Testis (tissue), 3 donors: ENCODE results near the gene CEP85. TPM values are rescaled to one million over a fixed set of nuclear protein-coding genes. Genes with fewer than 3 reads are reported as not detected.
A peak's percentile ranks its signal among the peaks of the same experiment; 100 is the strongest.

Source experiments
- DNase-seq: peaks from one replicate; pipeline ENCODE4 v3.0.0-alpha.2; 2019
- H3K27ac ChIP-seq, 2 donors: fragments of 200-600 bp; sonication (generic); one replicate each; pipeline ENCODE4 v1.5.1; 2019
- H3K27me3 ChIP-seq: fragments of 200-600 bp; sonication (generic); one replicate; pipeline ENCODE4 v1.5.1; 2019
- H3K36me3 ChIP-seq: fragments of 200-600 bp; sonication (generic); one replicate; pipeline ENCODE4 v1.5.1; 2017; ENCODE audit warnings: low read depth; ENCODE audit errors: missing control alignments
- H3K4me1 ChIP-seq: fragments of 200-600 bp; sonication (generic); one replicate; pipeline ENCODE4 v1.5.1; 2019
- H3K4me3 ChIP-seq, 2 donors: fragments of 200-600 bp; sonication (generic); one replicate each; pipeline ENCODE4 v1.5.1; 2017 to 2019
- H3K9me3 ChIP-seq: fragments of 200-600 bp; sonication (generic); one replicate; pipeline ENCODE4 v1.5.1; 2017
- POLR2A ChIP-seq: fragments of 450-650 bp; IDR thresholded peaks from one replicate; pipeline ENCODE4 v1.6.1; 2017; ENCODE audit warnings: antibody characterized with exemption, mild to moderate bottlenecking, moderate library complexity
- WGBS, 2 donors: methylation state at CpG; one replicate each; pipeline ENCODE4 v1.1.5; 2018; 5-methylcytosine and 5-hydroxymethylcytosine counted together
- intact Hi-C: fragments of 100-400 bp; cut with DNase I; formaldehyde crosslinking; loops from one replicate; pipeline ENCODE4 v1.15.1; 2023; ENCODE audit warnings: low total_unique reads
- polyA plus RNA-seq: library from polyadenylated mRNA; stranded (reverse); fragments of 350-450 nt; fragmentation: Illumina TruSeq; extraction: RNeasy Lipid Tissue Mini Kit (QIAGEN cat#74804); gene quantifications from one replicate; pipeline ENCODE4 v1.2.3, GENCODE V29; 2014; ENCODE audit warnings: low read depth, low replicate concordance; ENCODE audit not compliant: insufficient read depth
- total RNA-seq, 2 donors: library from RNA; depleted of rRNA; stranded (reverse); fragments of >200 nt; gene quantifications; one replicate each; pipeline ENCODE4 v1.2.3, GENCODE V29; 2016
- TF ChIP-seq, protein P1 (sequence below), 3 experiments: fragments of 450-650 bp in 2 of 3; fragments of 200-600 bp in 1 of 3; sonication (generic) in 1 of 3; IDR thresholded peaks; one replicate each; pipeline ENCODE4 v1.5.1; 2016 to 2019; ENCODE audit warnings: antibody characterized with exemption in 3 of 3, mild to moderate bottlenecking in 2 of 3, moderate library complexity in 1 of 3

Gene CEP85
- total and polyA plus RNA-seq, 3 donors from 2014 or later = 52.1 to 82.5 (median 61.8) TPM

DNA sequence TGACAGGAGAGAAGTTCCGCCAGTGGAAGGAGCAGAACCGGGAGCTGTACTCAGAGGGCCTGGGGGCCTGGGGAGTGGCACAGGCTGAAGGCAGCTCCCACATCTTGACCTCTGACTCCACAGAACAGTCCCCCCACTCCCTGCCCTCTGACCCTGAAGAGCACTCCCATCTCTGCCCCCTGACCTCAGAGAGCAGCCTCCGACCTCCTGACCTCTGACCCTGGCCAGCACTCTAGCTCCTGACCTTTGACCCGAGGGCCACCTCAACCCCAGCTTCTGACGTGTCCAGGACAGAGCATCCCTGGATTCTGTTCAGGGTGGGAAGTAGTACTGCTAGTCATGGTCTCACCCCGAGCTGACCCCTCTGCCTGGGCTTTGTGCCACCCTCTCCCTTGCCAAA lies 44.7 kb upstream of the CEP85 start:
- Histone ChIP-seq H3K27ac (no peak overlapping the region), H3K27me3 (no peaks in the 10 kb centered on the region), H3K4me1 (no peaks in the 10 kb centered on the region), H3K9me3 (no peaks in the 10 kb centered on the region), H3K4me3 (no peak overlapping the region), H3K36me3 (no peaks in the 10 kb centered on the region)
- 55 to 74% methylated on average over 4 to 6 of the region's 6 CpGs for WGBS, 2 donors
- DNase-seq = no peak
- TF ChIP-seq POLR2A = no peak
- TF ChIP-seq, protein P1, sequence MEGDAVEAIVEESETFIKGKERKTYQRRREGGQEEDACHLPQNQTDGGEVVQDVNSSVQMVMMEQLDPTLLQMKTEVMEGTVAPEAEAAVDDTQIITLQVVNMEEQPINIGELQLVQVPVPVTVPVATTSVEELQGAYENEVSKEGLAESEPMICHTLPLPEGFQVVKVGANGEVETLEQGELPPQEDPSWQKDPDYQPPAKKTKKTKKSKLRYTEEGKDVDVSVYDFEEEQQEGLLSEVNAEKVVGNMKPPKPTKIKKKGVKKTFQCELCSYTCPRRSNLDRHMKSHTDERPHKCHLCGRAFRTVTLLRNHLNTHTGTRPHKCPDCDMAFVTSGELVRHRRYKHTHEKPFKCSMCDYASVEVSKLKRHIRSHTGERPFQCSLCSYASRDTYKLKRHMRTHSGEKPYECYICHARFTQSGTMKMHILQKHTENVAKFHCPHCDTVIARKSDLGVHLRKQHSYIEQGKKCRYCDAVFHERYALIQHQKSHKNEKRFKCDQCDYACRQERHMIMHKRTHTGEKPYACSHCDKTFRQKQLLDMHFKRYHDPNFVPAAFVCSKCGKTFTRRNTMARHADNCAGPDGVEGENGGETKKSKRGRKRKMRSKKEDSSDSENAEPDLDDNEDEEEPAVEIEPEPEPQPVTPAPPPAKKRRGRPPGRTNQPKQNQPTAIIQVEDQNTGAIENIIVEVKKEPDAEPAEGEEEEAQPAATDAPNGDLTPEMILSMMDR (IDR thresholded peaks at IDR 0.05) = no peak
- intact Hi-C loops = no loop called here

DNA sequence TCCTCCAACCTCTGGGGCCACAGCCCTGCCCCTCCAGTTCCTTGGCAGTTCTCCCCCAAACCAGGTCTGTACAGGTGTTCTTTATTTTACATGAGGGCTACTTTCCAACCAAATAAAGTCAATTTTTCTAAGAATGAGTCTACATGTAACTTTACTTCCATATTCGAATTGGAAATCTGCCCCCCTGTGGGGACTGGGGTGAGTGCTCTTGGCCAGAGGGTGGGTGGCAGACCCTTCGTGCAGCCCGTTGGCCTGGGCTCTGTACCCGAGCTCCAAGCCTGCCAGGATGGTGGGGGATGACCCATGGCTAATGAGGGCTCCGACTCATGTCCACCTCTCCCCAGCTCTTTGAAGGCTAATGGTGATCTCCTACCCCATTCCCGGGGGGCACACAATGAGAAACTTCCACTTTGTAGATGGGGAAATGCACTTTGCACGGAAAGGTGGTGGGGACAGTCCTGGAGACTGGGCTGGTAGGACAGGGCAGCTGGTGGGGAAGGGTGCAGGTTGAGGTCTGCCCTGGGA lies 44.2 kb upstream of the CEP85 start:
- Histone ChIP-seq H3K9me3 (no peaks in the 10 kb centered on the region), H3K36me3 (no peaks in the 10 kb centered on the region), H3K27me3 (no peaks in the 10 kb centered on the region), H3K27ac (no peak overlapping the region), H3K4me3 (no peak overlapping the region), H3K4me1 (no peaks in the 10 kb centered on the region)
- TF ChIP-seq POLR2A = no peak
- TF ChIP-seq, protein P1 (IDR thresholded peaks at IDR 0.05) = no peak
- no peak for DNase-seq
- WGBS, 2 donors = 80 to 91% methylated on average over 7 of the region's 7 CpGs
- intact Hi-C loops = no loop called here

DNA sequence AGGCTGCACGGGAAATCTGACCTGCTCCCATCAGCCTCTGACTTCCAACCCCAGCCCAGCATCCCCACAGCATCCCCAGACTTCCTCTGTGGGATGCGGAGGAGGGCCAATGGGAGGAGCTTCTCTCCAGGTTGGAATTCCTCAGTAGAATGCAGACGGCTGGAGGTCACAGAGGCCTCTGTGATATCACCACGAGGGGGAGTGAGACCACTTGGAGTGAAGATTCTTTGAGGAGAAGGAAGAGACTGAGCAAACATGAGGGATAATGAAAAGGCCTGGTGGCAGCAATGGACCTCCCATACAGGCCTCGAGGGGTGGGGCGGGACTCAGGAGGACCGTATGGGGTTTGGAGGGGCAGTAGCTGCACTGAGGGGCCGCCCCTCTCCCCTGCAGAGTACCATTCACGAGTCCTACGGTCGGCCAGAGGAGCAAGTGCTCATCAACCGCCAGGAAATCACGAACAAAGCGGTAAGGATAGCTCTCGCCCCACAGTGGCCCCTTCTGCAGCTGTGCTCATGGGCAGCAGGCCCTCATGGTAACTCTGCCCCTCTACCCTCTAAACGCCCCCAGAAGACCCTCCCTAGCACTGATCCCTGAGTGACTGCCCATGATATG lies 43.5 kb upstream of the CEP85 start, which contains the start of gene CATSPER4:
TSS of gene CATSPER4 (plus strand) at position 230 of the 615 bp plus-strand sequence. CDS start at position 256, 26 bp downstream.
- 49 to 66% methylated on average over 16 of the region's 16 CpGs for WGBS, 2 donors
- no peaks in the 10 kb centered on the region for H3K27me3 ChIP-seq
- H3K4me1 ChIP-seq = no peaks in the 10 kb centered on the region
- no peak for TF ChIP-seq POLR2A
- TF ChIP-seq, protein P1 (IDR thresholded peaks at IDR 0.05) = peak in 1 of 3 experiments; percentile 10
- DNase-seq = peak; percentile 67
- no peaks in the 10 kb centered on the region for H3K36me3 ChIP-seq
- intact Hi-C loops = no loop called here
- no peaks in the 10 kb centered on the region for H3K9me3 ChIP-seq
- no peak within 1 kb of the TSS for H3K4me3 ChIP-seq
- H3K27ac ChIP-seq = no peak within 1 kb of the TSS

DNA sequence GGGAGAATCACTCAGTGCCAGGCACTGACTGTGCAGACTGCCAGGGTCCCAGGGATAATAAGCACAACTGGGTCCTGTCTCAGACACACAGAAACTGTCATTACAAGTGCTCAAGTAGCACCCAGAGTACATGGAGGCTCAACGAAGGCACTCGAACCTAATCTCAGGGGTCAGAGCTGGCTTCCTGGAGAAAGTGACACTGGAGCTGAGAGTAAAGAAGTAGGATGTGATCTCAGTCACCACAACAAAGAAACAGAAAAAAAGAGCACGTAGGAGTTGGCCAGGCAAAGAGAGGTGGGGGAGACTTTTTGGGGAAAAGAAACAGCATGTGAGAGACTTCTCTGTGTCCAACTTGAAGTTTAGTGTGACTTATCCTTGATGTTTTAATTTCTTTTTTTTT lies 42.3 kb upstream of the CEP85 start:
- intact Hi-C loops = no loop called here
- no peaks in the 10 kb centered on the region for H3K9me3 ChIP-seq
- H3K27me3 ChIP-seq = no peaks in the 10 kb centered on the region
- TF ChIP-seq, protein P1 (IDR thresholded peaks at IDR 0.05) = no peak
- no peak for TF ChIP-seq POLR2A
- DNase-seq = no peak
- H3K4me1 ChIP-seq = no peaks in the 10 kb centered on the region
- WGBS, 2 donors = 65 to 73% methylated on average over 3 of the region's 3 CpGs
- no peaks in the 10 kb centered on the region for H3K36me3 ChIP-seq
- no peak overlapping the region for H3K4me3 ChIP-seq
- H3K27ac ChIP-seq = no peak overlapping the region

DNA sequence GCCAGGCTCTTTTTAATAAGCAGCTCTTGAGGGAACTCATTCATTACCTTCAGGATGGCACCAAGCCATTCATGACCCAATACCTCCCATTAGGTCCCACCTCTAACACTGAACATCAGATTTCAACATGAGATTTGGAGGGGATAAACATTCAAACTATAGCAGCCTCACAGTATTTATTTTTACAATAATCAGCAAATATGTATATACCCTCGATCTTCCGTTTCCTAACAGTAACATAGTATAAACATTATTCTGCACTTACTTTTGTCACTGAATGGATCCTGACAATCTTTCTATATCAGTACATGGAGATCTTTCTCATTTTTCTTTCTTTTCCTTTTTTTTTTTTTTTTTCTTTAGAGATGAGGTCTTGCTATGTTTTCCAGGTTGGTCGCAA lies 38.2 kb upstream of the CEP85 start:
- TF ChIP-seq, protein P1 (IDR thresholded peaks at IDR 0.05) = no peak
- TF ChIP-seq POLR2A = no peak
- Histone ChIP-seq H3K27ac (no peak overlapping the region), H3K9me3 (no peaks in the 10 kb centered on the region), H3K4me3 (no peak overlapping the region), H3K4me1 (peaks cover 1% of the 10 kb centered on the region), H3K27me3 (no peaks in the 10 kb centered on the region), H3K36me3 (no peaks in the 10 kb centered on the region)
- intact Hi-C loops = no loop called here
- DNase-seq = no peak
- WGBS, 2 donors = 83 to 90% methylated on average over 3 of the region's 3 CpGs
